HL-60 (cell line): ENCODE measurements around the gene PLA2R1.

ENCODE experiments used
- GABPA ChIP-seq: IDR thresholded peaks from 2 replicates; pipeline ENCODE4 v1.6.1; 2012; ENCODE audit warnings: low read depth
- REST ChIP-seq: IDR thresholded peaks from 2 replicates; pipeline ENCODE4 v1.6.1; 2012; ENCODE audit warnings: low read depth; ENCODE audit not compliant: insufficient replicate concordance
- SPI1 ChIP-seq: IDR thresholded peaks from 2 replicates; pipeline ENCODE4 v1.6.1; 2012; ENCODE audit warnings: low read depth, mild to moderate bottlenecking, borderline replicate concordance
- TF ChIP-seq, protein P1 (sequence below): IDR thresholded peaks from one replicate; pipeline ENCODE4 v1.5.1; 2011; ENCODE audit warnings: low read length, control low read depth, inconsistent platforms; ENCODE audit not compliant: insufficient read depth

- TF ChIP-seq, protein P1, sequence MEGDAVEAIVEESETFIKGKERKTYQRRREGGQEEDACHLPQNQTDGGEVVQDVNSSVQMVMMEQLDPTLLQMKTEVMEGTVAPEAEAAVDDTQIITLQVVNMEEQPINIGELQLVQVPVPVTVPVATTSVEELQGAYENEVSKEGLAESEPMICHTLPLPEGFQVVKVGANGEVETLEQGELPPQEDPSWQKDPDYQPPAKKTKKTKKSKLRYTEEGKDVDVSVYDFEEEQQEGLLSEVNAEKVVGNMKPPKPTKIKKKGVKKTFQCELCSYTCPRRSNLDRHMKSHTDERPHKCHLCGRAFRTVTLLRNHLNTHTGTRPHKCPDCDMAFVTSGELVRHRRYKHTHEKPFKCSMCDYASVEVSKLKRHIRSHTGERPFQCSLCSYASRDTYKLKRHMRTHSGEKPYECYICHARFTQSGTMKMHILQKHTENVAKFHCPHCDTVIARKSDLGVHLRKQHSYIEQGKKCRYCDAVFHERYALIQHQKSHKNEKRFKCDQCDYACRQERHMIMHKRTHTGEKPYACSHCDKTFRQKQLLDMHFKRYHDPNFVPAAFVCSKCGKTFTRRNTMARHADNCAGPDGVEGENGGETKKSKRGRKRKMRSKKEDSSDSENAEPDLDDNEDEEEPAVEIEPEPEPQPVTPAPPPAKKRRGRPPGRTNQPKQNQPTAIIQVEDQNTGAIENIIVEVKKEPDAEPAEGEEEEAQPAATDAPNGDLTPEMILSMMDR: no peak
- no peak for TF ChIP-seq REST
- TF ChIP-seq GABPA: no peak
- TF ChIP-seq SPI1: no peak
These were observed 55.3 kb downstream of the PLA2R1 start for GRCh38 chr2:160007111-160007510.
